GM10248 (cell line): Measurements from ENCODE around the gene ACSF3.

ENCODE experiments used
- CTCF ChIA-PET: fragments of 300-600 bp; sonication (Branson Sonifier 250); formaldehyde crosslinking; extraction: SDS; loops from one replicate; lab custom pipeline; 2021; ENCODE audit warnings: antibody characterized with exemption; lab: Yijun Ruan, JAX
- POLR2A ChIA-PET: fragments of 350-650 bp; sonication (Branson Sonifier 250); formaldehyde crosslinking; extraction: SDS; loops from one replicate; lab custom pipeline; 2020; ENCODE audit warnings: antibody characterized with exemption; lab: Yijun Ruan, JAX
- DNase-seq: peaks from one replicate; pipeline ENCODE4 v3.0.0; 2012; ENCODE audit errors: extremely low spot score
- TF ChIP-seq, protein P1 (sequence below): IDR thresholded peaks from 2 replicates; pipeline ENCODE4 v1.5.1; 2012; ENCODE audit warnings: mild to moderate bottlenecking, low read depth; ENCODE audit errors: extremely low read depth, missing control alignments, control extremely low read depth

Gene ACSF3

DNA sequence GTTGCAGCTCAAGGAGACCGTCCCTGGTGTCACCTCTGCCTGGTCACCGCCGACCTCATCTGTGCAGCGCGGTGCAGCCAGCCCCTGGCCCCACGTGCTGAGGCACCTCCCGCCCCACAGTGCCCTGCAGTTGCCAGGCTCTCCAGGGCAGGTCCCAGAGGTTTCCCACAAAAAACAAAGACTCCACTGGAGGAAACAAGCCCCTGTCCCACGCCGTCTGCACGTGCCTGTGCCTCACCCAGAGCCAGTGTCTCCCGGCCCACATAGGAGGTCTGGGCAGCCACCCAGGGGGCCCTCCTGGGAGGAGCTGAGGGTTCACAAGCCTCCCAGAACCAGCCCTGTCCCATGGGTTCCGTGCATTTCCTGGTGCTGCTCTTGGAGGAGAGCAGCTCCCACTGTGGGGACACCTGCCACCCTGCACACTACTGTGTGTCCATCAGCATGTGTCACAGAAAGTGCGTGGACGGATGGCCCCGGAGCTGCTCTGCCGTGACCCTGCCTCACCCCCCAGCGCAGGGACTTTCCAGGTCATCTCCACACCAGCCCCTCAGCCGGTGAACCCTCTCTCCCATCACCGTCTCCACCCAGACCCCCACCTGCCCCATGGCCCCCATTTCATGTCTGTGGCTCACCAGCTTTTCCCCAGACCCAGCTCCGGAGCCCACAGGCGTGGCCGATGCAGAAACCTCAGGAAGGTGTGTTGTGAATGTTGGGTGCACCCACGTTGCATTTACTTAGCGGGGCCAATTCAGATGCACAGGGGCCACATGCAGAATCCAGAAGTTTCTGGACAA, 60.9 kb downstream of the ACSF3 start:
- TF ChIP-seq, protein P1, sequence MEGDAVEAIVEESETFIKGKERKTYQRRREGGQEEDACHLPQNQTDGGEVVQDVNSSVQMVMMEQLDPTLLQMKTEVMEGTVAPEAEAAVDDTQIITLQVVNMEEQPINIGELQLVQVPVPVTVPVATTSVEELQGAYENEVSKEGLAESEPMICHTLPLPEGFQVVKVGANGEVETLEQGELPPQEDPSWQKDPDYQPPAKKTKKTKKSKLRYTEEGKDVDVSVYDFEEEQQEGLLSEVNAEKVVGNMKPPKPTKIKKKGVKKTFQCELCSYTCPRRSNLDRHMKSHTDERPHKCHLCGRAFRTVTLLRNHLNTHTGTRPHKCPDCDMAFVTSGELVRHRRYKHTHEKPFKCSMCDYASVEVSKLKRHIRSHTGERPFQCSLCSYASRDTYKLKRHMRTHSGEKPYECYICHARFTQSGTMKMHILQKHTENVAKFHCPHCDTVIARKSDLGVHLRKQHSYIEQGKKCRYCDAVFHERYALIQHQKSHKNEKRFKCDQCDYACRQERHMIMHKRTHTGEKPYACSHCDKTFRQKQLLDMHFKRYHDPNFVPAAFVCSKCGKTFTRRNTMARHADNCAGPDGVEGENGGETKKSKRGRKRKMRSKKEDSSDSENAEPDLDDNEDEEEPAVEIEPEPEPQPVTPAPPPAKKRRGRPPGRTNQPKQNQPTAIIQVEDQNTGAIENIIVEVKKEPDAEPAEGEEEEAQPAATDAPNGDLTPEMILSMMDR = no peak
- DNase-seq = no peak
- CTCF ChIA-PET = interaction anchor here (1.3 to 3.1 kb wide), 2 partner anchors 13 to 14 kb away, joined by 3 to 10 read pairs; no protein-coding TSS in a partner anchor
- POLR2A ChIA-PET = interaction anchor here (1.0 kb wide), 1 partner anchor 57 kb away, joined by 3 read pairs; no protein-coding TSS in a partner anchor

GRCh38 chr16:89155184-89155679, 61.6 kb downstream of the ACSF3 start:
- TF ChIP-seq, protein P1 = no peak
- DNase-seq = no peak
- ChIA-PET POLR2A (interaction anchor here (1.3 kb wide), 1 partner anchor 13 kb away, joined by 3 read pairs; no protein-coding TSS in a partner anchor), CTCF (interaction anchor here (1.0 to 3.1 kb wide), 5 partner anchors 10 to 56 kb away, joined by 3 to 10 read pairs (median 5); no protein-coding TSS in a partner anchor)

GRCh38 chr16:89155851-89156739, 62.4 kb downstream of the ACSF3 start:
- CTCF ChIA-PET = interaction anchor here (1.0 to 3.1 kb wide), 5 partner anchors 9 to 221 kb away, joined by 3 to 10 read pairs (median 5); no protein-coding TSS in a partner anchor
- POLR2A ChIA-PET = interaction anchor here (0.9 to 1.3 kb wide), 2 partner anchors 12 to 51 kb away, joined by 3 read pairs; no protein-coding TSS in a partner anchor
- no peak for DNase-seq
- TF ChIP-seq, protein P1 = no peak

DNA sequence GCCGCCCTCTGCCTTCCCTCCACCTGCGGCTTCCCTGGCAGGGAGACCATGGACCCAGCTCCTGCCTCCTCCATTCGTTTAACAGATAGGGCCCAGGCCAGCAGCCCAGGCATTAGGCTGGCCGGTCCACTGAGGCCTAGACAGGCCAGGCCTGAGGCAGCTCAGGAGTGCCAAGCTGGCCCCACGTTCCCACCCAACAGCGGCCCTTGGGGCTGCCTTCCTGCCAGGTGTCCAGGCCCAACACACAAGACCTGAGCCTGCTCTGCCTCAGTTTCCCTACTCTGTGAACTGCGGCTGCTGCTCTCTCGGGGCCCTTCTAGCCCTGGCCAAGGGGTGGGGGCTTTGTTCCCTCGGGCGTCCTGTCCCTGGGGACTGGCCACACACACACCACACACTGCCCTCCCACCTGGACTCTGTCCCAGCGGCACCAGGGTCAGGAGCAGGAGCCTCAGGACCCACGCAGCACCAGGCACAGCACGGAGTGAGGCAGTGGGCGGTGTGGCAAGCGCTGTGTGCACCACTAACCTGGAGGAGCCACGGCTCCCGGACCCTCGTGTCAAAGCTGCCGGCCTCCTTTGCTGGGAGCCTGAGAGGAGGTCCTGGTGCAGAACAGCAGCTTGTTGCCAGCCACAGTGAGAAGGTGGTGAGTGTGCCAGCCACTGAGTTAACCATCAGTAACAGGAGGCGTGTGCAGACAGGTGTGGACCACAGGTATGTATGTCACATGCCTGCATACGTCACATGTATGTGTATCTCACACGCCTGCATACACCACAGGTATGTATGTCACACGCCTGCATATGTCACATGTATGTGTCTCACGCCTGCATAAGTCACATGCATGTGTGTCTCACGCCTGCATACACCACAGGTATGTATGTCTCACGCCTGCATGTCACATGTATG, 63.3 kb downstream of the ACSF3 start:
- TF ChIP-seq, protein P1 = no peak
- POLR2A ChIA-PET = interaction anchor here (0.9 to 1.3 kb wide), 2 partner anchors 11 to 52 kb away, joined by 3 read pairs; no protein-coding TSS in a partner anchor
- CTCF ChIA-PET = interaction anchor here (1.3 to 3.1 kb wide), 4 partner anchors 8 to 222 kb away, joined by 3 to 10 read pairs (median 6); no protein-coding TSS in a partner anchor
- DNase-seq = no peak

GRCh38 chr16:89157778-89158177, 64.1 kb downstream of the ACSF3 start:
- ChIA-PET CTCF (no interaction called here), POLR2A (no interaction called here)
- DNase-seq = no peak
- TF ChIP-seq, protein P1 = no peak
